CD4-positive, alpha-beta T cell treated with Interferon gamma for 1 hour (primary cell): ENCODE measurements around the gene CYTH1.
"Not testable (repeated sequence)": the region's sequence is repeated elsewhere in the genome, so short reads cannot be mapped to it uniquely, and the experiment has no call there.

Source experiments
- DNase-seq: peaks from one replicate; pipeline ENCODE4 v3.0.0-alpha.2; 2020

Gene CYTH1

DNA sequence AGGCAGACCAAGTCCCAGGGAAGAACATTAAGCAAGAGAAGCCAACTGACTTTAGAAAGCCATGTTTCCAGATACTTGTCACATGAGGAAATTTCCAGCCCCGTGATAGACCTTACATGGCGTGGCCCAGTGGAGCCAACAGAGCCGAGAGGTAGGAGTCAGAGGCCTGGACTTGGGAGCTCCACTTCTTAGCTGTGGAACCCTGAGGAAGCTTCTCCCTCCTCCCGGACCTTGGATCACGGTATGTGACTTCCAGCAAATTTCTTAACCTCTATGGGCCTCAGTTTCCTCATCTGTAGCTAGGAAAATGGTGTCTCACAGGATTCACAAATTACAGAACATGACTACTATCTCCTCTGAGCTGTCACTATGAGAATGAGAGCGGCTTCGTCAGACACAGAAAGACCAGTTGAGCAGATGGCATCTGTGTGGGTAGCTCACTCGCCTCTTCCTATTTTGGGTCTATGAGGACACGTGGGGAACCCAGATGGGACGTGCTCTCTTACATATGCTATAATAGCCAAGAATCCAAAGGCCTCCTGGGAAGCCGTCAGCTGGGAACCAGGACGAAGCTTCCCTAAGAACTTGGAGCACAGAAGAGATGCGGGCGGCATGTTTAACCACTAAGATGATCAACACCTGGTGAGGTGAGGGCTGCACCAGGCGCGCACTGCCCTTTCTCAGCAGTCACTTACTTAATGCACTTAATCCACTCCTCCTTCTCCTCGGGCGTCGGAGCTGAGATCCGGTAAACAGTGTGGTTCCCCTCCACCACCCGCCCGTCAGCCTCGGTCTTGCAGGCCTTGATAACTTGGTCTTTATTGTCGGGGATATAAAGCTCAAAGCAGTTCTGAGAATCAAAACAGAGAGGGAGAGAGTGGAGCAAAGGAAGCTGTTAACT lies 102.3 kb downstream of the CYTH1 start:
- no peak for DNase-seq

DNA sequence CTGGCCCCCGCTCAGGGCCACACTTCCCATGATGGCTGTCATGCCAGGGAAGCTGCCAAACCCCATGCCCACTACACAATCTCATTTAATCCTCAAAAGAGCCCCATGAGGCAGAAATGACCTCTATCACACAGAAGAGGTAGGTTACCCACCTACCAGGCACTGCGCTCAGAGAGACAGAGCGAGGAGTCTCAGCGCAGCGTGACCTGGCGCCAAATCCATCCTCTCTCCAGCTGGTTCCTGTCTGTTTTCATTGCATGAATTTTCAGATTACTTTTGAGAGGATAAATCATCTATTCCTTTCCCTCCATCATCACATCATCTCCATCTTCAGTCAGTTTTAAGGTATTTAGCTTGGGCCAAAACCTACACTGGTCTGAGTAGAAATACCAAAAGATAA lies 103.4 kb downstream of the CYTH1 start:
- DNase-seq, result no peak

DNA sequence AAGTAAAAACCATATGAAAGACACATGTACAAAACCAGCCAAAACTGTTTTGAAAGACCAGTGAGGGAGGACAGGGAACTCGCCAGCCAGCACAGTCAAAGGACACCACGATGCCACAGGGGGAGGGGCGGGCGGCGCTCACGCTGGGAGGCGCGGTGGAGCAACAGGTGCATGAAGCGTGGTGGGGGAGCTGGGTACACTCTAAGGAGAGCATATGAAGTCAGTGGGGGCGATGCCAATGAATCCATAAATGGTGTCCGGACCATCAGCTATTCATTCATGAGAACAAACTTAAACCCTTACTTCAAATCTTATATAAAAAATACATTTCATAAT lies 103.9 kb downstream of the CYTH1 start:
- DNase-seq, result no peak

DNA sequence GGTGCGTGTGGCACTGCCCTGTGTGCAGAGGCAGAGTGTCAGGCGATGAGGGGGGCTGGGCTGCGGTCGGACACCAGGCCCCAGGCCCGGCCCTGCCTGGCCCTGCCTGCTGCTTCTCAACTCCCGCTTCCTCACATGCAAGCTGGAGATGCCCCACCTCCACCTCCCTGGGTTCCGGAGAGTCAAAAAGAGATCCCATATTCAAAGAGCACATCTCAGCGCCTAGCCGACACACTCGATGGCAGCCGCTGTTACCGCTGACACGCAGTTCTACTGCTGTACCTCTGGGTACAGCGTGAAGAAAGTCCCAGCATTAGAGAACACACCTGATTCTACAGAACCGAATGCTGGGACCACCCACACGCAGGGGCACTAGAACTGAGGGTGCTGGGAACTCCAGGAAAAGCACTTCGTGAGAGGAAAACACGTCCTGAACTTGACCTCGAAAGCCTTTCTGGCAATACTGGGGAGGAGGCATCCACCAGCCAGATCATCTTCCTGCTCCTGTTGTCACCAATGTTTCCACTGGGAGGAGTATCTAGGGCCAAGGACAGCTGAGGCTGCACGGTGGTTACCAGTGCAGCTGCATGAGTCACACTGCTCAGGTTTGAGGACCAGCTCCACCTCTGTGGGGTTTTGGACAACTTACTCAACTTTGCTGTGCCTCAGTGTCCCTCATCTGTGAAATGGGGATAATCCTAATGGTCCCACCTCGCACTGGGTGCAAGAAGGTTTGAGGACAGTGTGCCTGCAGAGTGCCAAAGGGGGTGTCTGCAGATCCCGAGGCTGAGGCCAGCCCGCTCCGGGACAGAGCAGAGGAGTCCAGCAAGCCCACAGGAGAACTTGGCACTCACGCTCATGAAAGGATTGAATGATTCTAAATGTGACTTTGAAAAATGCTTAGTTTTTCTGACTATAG lies 104.5 kb downstream of the CYTH1 start:
- no peak for DNase-seq

DNA sequence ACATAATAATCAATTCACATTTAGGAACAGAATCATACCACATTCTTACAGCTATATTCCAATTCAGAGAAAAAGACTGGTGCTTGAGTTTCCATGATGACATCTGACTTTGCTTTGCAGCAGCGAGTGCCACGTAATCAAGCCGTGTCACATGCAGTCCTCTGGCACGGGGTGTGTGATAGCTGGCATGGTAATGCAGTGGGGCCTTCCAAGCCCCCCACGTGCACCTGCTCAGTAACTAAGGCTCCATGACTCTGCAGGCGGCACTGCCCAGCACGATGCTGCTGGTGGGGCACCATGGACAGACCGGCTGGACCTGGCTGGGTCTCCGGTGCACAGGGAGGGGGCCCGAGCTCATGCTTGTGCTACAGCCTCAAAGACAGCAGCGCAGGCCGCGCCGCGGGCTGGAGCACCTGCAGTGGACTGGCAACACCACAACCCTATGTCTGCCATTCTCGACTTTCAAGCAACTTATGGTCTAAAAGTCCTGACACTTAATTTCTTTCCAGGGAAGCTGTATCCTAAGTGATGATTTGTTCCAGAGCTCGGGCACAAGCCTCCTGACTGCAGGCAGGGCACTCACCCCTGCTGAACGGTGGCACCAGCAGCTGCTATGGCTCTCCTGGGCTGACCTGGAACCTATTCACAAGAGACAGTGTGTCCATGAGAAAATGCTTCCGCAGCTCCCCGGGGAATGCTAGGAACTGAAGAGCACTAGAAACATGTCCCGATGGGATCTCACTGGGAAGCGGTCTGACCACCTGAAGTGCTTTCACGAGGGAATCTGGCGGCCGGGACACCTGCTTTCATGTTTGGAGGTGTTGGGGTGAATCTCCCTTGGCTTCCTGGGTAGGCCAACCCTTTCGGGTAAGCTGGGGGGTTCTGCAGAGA lies 105.4 kb downstream of the CYTH1 start:
- DNase-seq, result no peak

DNA sequence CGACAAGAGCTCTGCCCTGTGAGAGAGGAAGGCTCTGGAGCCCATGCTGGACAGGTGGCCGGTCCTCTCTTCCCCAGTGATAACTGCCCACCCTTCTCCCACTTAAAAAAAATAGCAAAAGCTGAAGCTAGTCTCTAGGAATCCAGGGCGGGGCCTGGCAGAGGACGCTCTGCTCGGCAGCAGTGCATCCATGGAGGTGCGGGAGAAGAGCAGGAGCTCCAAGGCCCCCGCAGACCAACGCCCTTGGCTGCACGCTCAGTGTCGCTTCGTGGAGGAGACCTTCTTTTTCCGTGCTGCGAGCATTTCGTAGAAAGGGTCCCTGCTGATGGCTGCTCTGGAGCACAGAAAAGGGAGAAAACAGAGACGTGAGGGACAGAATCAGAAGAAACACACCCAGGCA lies 106.2 kb downstream of the CYTH1 start:
- no peak for DNase-seq

DNA sequence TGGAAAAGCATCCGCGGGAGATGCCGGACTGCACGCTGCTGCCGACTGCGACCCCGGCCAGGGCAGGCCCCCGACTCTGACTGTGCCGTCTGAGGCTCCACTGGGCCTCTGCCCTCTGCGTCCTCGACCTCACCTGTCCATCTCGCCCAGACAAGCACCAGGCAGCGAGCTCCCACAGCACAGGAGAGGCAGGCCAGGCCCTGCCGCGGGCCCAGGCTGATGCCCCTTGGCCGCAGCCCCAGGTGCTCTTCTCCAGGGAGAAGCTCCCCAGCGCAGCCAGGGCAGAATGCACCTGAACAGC lies 106.8 kb downstream of the CYTH1 start:
- no peak for DNase-seq

DNA sequence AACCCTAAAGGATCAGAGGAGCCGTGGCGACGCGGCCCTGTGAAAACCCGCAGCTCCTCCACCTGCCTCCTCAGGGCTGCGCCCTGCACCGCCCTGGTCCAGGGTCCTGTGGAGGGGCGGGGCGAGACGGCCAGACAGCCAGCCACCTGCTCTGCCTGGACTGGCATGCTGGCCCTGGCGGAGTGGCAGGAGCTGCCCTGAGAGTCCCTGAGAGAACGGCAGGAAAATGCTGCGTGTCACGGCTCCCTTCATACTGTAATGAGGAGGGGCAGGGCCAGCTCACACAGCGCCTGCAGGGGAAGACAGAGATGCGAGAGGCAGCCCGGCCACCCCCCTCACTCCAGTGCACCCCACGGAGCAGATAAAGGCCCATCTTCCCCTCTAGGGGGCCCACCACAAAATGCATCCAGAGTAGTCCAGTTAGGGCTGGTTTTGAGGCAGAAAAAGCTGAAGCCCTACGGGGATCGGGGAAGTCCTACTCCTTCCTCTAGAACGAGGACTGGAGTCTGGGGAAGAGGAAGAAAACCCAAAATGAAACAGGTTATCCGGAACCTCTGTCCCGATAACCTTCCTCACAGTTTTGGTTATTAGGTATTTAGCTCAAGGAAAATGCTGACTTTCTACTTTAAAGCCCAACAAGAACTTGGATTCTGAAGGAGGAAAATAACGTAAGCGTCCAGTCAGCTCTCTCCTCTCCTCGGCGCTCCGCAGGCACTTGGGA lies 107.3 kb downstream of the CYTH1 start:
- DNase-seq, result no peak

DNA sequence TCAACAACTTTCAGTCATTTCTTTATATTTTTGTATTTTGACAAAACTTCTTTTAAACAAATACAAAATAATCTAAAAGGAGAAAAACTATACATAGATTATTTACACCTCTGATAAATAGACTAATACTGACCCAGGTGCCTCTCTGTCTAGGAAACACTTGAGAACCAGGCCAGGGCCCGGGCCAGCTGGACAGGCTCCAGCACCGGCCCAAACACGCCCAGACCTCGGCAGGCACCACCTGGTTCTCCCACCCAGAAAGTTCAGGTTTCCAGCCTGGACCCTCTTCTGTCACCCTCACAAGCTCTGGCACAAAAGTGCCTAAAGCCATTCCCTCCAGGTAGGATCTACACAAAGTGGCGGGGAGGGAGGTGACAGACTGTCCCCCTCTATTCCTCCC lies 107.9 kb downstream of the CYTH1 start:
- DNase-seq, result no peak

DNA sequence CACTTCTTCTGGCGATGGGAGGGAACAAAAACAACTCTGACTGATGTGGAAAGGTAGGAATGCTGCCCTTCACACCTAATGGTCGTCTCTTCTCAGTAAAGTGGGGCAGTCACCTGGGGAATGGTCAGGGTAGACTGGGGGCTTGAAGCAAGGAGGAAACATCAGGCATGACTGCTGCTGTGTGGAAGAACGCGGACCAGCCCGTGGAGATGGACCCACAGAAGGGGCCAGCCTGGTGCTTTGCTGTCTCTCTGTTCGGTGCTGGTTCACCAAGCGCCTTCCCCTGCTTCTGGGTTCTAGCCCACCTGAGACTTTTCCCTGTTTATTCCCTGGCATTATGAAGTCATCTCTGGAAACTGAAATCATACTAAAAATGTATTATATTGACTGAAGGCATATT lies 108.7 kb downstream of the CYTH1 start:
- no peak for DNase-seq

DNA sequence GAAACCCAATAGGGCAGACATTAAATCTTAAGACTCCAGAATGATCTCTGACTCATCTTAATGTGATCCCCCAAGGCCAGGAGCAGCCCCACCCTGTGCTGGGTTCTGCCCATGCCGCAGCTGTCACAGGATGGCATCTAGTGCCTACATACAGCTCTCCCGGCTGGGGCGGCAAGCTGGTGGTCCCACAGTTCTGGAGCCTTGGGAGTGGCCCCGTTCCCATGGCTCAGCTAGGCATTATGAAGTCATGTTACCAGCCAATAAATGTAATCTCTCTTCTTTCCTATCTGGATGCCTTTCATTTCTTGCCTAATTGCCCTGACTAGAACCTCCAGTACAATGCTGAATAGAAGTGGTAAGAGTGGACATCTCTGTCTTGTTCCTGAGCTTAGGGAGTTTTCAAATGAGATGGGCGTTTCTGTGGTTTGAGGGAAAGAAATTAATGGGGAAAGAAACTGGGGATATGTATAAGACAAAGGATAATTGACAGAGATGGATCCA lies 109.2 kb downstream of the CYTH1 start:
- no peak for DNase-seq

DNA sequence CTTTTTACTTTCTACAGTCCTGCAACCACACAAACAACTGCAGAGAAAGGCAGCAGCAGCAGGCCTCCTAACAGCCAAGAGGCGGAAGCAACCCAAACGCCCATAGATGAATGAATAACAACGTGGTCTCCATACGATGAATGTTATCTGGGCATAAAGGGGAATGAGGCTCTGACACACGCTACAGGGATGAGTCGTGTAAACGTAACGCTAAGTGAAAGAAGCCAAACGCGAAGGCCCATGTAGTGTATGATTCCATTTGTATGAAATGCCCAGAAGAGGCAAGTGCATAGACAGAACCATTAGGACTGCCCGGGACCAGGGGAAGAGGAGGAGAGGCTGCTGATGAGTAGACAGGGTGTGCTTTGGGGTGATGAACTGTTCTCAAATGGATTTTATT lies 110.1 kb downstream of the CYTH1 start:
- no peak for DNase-seq

DNA sequence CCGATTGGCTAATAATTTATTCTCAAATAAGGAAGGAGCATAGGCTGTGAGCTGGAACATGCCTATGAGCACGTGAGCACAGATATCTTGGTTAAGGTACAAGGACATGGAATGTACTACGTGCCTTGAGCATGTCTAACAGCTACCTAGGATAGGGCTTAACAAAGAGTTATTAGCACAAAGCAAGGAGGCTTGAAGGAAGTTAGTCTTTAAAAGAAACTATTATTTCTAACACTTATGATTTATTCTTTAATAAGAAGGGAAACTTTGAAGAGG lies 110.4 kb downstream of the CYTH1 start:
- DNase-seq, result not testable (repeated sequence)

DNA sequence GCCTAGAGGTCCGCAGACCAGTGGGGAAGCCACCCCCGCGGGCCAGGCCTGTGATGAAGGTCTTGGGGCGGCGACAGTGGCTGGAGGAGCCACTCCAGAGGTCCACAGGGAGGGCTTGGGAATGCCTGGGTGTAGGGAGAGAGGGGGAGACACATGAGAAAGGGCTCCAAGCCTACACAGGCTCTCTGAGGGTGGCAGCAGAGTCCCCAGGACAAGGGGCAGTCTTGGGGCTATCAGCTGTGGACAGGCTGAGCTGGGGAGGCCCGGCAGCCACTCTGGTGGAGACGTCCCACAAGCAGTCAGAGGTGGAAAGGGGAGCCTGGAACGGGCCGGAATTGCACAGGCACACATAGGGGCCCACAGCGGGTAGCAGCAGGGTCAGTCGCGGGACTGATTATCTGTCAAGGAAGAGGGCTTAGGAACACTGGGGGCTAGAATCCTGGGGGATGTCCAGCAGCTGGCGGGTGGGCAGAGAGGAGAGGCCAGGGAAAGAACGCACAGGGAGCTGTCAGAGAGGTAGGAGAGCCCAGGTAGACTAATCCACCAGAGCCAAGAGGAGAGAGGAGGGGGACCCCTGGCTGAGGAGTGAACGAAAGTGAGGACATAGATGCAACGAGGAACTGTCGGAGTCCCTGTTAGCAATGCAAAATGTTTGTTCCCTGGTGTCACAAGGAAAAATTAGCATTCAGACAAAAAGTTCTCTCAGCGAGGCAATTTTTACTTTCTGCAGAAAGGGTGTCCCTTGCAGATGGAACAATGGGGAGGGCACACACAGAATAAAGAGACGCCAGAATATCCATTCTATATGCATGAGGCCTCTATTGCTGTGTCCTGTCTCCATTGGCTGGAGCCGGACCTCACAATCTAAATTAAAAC lies 111.0 kb downstream of the CYTH1 start:
- DNase-seq, result no peak

DNA sequence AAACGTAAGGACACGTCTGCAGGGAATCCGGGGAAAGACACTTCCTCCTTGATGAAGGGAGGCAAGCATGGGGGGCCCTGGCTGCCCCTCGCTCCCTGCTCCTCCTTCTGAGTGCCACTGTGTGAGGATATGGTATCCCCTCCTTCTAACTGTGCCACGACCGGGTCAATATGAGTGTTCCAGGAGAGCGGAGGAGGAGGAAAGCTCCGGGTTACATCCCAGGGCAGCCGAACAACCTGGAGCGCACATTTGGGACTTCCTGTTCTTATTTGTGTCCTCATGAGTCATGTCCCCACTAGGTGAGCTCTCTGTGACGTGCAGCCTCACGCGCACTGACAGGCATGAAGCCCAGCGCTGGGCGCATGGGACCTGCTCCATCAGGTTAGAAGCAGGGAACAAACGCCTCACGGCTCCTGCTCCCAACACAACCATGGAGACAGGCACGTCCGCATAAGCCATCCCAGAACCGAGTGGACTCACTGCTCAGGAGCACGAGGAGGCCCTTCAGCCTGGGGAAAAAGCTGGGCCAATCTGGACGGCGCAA lies 112.0 kb downstream of the CYTH1 start:
- DNase-seq, result no peak

DNA sequence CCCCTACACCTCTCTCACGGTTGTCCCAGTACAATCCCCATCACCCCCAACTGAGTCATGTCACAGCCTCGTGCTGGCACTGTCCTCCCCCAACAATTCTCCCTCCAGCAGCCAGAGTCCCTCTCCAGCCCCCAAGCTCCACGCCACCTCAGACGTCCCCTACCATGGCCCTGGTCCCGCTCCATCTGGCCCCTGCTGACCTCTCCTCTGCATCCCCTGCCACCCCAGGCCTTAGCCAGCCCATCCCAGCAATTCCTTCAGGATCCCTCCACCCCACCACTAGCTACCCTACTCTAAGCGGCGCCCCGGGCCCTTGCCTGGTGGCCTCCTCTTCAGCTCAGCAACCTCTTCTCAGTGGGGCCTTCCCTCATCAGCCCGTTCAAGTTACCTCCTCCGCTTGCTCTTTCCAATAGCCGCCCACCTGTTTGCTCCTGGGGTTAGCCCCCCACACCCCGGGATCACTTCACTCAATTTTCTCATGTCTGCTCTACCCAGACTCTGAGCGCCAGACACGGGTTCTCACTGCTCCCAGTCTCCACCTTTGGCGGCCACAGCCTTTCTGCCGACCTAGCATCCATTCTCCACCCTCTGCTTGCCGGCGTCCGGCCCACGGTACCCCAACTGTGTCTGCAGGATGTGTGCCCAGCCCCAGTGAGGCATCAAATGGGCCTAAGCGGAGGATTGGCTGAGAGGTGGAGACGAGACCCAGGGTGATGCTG lies 112.7 kb downstream of the CYTH1 start:
- DNase-seq, result no peak

DNA sequence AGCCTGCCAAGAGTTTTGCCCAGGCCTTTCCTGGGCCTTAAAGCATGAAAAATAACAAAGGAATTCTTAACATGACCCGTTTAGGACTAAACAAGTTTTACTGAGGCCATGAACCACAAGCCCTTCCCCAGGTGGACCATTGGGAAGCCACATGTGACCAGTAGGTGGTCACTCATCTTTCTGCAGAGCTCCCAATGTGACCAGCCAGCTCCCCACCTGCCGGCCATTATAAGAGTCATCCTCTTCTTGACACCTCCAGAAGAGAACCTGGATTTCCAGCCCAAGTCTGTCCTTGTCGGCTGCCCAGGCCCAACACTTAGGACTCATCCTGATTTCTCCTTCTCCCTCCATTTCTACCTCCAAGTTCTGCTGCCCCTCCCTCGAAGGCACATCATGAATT lies 113.2 kb downstream of the CYTH1 start:
- no peak for DNase-seq

DNA sequence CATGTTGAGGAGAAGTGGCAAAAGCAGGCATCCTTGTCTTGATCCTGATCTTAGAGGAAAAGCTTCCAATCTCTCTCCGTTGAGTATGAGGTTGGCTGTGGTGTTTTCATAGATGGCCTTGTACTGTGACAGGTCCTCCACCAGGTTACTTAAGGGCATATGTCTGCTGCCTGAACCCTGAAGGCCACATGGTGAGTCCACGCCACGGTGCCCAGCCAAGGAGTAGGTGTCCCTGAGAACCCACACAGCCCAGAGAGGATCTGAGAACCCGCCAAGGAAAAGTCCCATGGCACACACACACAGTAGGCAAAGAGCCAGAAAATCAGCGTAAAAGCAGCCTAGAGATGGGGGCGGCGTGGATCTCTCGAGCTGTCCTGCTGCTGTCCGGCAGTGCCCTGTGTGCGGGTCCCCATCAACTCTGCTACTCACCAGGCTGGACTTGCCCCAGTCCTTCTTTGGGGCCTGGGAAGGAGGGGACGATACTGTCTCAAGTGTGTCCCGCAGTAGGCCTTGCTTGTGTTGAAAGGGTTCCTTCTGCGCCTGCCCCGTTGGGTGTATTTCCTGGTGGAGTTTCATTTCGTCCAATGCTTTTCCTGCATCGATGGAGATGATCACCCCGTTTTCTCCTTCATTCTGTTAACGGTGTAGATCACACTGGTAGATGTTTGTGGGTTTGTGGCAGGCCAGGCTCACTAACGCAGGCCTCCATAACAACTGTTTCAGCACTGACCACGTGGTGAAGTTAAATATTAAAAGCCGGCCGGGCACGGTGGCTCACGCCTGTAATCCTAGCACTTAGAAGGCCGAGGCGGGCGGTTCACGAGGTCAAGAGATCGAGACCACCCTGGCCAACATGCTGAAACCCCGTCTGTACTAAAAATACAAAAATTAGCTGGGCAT lies 114.1 kb downstream of the CYTH1 start:
- DNase-seq, result no peak

DNA sequence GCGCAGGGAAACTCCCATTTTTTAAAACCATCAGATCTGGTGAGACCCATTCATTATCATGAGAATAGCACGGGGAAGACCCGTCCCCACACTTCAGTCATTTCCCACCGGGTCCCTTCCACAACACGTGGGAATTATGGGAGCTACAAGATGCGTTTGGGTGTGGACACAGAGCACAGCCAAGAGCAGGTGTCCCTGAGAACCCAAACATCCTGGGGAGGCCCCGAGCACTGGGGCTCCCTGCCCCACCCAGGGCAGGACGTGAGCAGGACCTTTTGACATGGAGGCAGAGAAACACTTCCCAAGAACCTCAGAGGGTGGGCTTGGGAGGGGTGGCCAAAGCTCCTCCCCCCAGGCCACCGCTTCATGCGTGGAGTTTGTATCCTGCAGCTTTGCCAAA lies 115.0 kb downstream of the CYTH1 start:
- no peak for DNase-seq
